Breast epithelium (tissue), 4 donors: ENCODE data around the gene PPP5C. TPM values are rescaled to one million over a fixed set of nuclear protein-coding genes. Genes with fewer than 3 reads are reported as not detected.

Source experiments
- DNase-seq, 2 donors: peaks; one replicate each; pipeline ENCODE4 v3.0.0-alpha.2; 2019; ENCODE audit warnings: low spot score in 2 of 2
- H3K27ac ChIP-seq, 2 donors: fragments of 200-600 bp; sonication (generic) in 1 of 2; one replicate each; pipeline ENCODE4 v1.5.1; 2016 to 2019; ENCODE audit warnings: mild to moderate bottlenecking in 1 of 2
- H3K27me3 ChIP-seq, 2 donors: fragments of 200-600 bp; sonication (generic) in 1 of 2; one replicate each; pipeline versions ENCODE4 v1.5.1 to v1.6.0; 2017 to 2019; ENCODE audit warnings: control low read depth in 1 of 2, mild to moderate bottlenecking in 1 of 2
- H3K36me3 ChIP-seq: fragments of 200-600 bp; one replicate; pipeline ENCODE4 v1.5.1; 2019
- H3K4me1 ChIP-seq, 2 donors: fragments of 200-600 bp; sonication (generic); one replicate each; pipeline ENCODE4 v1.5.1; 2016 to 2019; ENCODE audit warnings: control low read depth in 1 of 2
- H3K4me3 ChIP-seq, 3 donors: fragments of 200-600 bp; sonication (generic); 1 replicate in 2 of 3; 2 replicates in 1 of 3; pipeline ENCODE4 v1.5.1; 2016 to 2019; ENCODE audit warnings: mild to moderate bottlenecking in 3 of 3, moderate library complexity in 2 of 3
- H3K9me3 ChIP-seq, 2 donors: fragments of 200-600 bp; sonication (generic) in 1 of 2; one replicate each; pipeline ENCODE4 v1.5.1; 2016 to 2019; ENCODE audit warnings: control low read depth in 1 of 2
- CTCF ChIP-seq, 3 donors: fragments of 450-650 bp; IDR thresholded peaks; one replicate each; pipeline ENCODE4 v1.5.1; 2016 to 2017; ENCODE audit warnings: antibody characterized with exemption in 3 of 3, mild to moderate bottlenecking in 3 of 3, moderate library complexity in 3 of 3
- POLR2A ChIP-seq: fragments of 450-650 bp; IDR thresholded peaks from one replicate; pipeline ENCODE4 v1.6.1; 2016; ENCODE audit warnings: antibody characterized with exemption, mild to moderate bottlenecking, moderate library complexity
- POLR2AphosphoS5 ChIP-seq, 3 donors: sonication (generic); formaldehyde crosslinking; IDR thresholded peaks; one replicate each; pipeline ENCODE4 v1.6.1; 2017; ENCODE audit warnings: antibody characterized with exemption in 3 of 3
- intact Hi-C: fragments of 100-400 bp; cut with DNase I; formaldehyde crosslinking; loops from one replicate; pipeline ENCODE4 v1.15.1; 2023; ENCODE audit warnings: low total_unique reads
- total RNA-seq, 3 donors: library from RNA; depleted of rRNA; stranded (reverse); fragments of >200 nt; gene quantifications; one replicate each; pipeline ENCODE4 v1.1.0, GENCODE V29; 2016

The PPP5C gene
- total RNA-seq, 3 donors from 2014 or later = 41.3 to 72.4 (median 58.7) TPM

GRCh38 chr19:46406976-46407375 lies 60.1 kb downstream of the PPP5C start:
- intact Hi-C loops = no loop called here
- no peak for TF ChIP-seq POLR2AphosphoS5 (IDR thresholded peaks at IDR 0.05)
- no peak for TF ChIP-seq POLR2A
- TF ChIP-seq CTCF (IDR thresholded peaks at IDR 0.05) = no peak
- Histone ChIP-seq H3K9me3 (no peaks in the 10 kb centered on the region), H3K27me3 (peaks cover 0 to 4% of the 10 kb centered on the region in 2 donors), H3K4me3 (no peak overlapping the region), H3K4me1 (peaks cover 3% of the 10 kb centered on the region in 2 donors), H3K27ac (peak overlapping the region; percentile 29 to 48), H3K36me3 (no peaks in the 10 kb centered on the region)
- DNase-seq = no peak

- TF ChIP-seq POLR2A (no peak), POLR2AphosphoS5 (IDR thresholded peaks at IDR 0.05) (no peak), CTCF (IDR thresholded peaks at IDR 0.05) (no peak)
- DNase-seq = no peak
- peaks cover 0 to 4% of the 10 kb centered on the region in 2 donors for H3K27me3 ChIP-seq
- H3K36me3 ChIP-seq = no peaks in the 10 kb centered on the region
- intact Hi-C loops = no loop called here
- H3K27ac ChIP-seq = peak overlapping the region; percentile 66 to 84
- no peaks in the 10 kb centered on the region for H3K9me3 ChIP-seq
- H3K4me3 ChIP-seq = peak overlapping the region in 2 of 3 donors; percentile 38 to 58
- H3K4me1 ChIP-seq = peaks cover 0 to 3% of the 10 kb centered on the region in 2 donors
These were observed 61.2 kb downstream of the PPP5C start for GRCh38 chr19:46407856-46408663.

GRCh38 chr19:46408664-46409039 lies 61.8 kb downstream of the PPP5C start:
- H3K27ac ChIP-seq = peak overlapping the region; percentile 66 to 84
- intact Hi-C loops = no loop called here
- peak overlapping the region in 2 of 3 donors; percentile 38 to 58 for H3K4me3 ChIP-seq
- H3K36me3 ChIP-seq = no peaks in the 10 kb centered on the region
- H3K9me3 ChIP-seq = no peaks in the 10 kb centered on the region
- TF ChIP-seq POLR2AphosphoS5 (IDR thresholded peaks at IDR 0.05) (peak in 1 of 3 donors; percentile 52), CTCF (IDR thresholded peaks at IDR 0.05) (no peak)
- H3K27me3 ChIP-seq = peaks cover 0 to 4% of the 10 kb centered on the region in 2 donors
- DNase-seq = peak in 1 of 2 donors; percentile 75
- peaks cover 0 to 3% of the 10 kb centered on the region in 2 donors for H3K4me1 ChIP-seq

- no peak overlapping the region for H3K4me3 ChIP-seq
- peaks cover 0 to 3% of the 10 kb centered on the region in 2 donors for H3K4me1 ChIP-seq
- no peak for TF ChIP-seq POLR2AphosphoS5 (IDR thresholded peaks at IDR 0.05)
- H3K27ac ChIP-seq = peak overlapping the region; percentile 58 to 66
- intact Hi-C loops = no loop called here
- H3K9me3 ChIP-seq = no peaks in the 10 kb centered on the region
- DNase-seq = no peak
- H3K27me3 ChIP-seq = peaks cover 0 to 4% of the 10 kb centered on the region in 2 donors
- no peaks in the 10 kb centered on the region for H3K36me3 ChIP-seq
These were observed 62.3 kb downstream of the PPP5C start for GRCh38 chr19:46409191-46409590.

- Histone ChIP-seq H3K27ac (peak overlapping the region; percentile 71 to 75), H3K9me3 (no peaks in the 10 kb centered on the region), H3K27me3 (peaks cover 0 to 4% of the 10 kb centered on the region in 2 donors), H3K36me3 (no peaks in the 10 kb centered on the region), H3K4me3 (peak overlapping the region in 2 of 3 donors; percentile 70 to 74), H3K4me1 (no peaks in the 10 kb centered on the region)
- TF ChIP-seq POLR2A (no peak), CTCF (IDR thresholded peaks at IDR 0.05) (no peak), POLR2AphosphoS5 (IDR thresholded peaks at IDR 0.05) (no peak)
- no peak for DNase-seq
- intact Hi-C loops = no loop called here
These were observed 63.6 kb downstream of the PPP5C start for GRCh38 chr19:46410205-46411087.
